ENCODE results near the gene RTN4. TPM values are rescaled to one million over a fixed set of nuclear protein-coding genes. Genes with fewer than 3 reads are reported as not detected.

The RTN4 gene
- total RNA-seq, 4 donors from 2014 or later = 216 to 304 (median 228) TPM

GRCh38 chr2:55061523-55062344, 11.5 kb upstream of the RTN4 start:
- whole genome bisulfite sequencing, 2 donors (ENCODE audit: low coverage in 1 of 2) = 86 to 88% methylated on average over 8 to 9 of the region's 25 CpGs
- no peaks in the 10 kb centered on the region for H3K4me1 ChIP-seq
- TF ChIP-seq POLR2AphosphoS5 (IDR thresholded peaks at IDR 0.05) (no peak), EP300 (IDR thresholded peaks at IDR 0.05) (no peak), POLR2A (IDR thresholded peaks at IDR 0.05) (no peak)
- TF ChIP-seq, protein P1, sequence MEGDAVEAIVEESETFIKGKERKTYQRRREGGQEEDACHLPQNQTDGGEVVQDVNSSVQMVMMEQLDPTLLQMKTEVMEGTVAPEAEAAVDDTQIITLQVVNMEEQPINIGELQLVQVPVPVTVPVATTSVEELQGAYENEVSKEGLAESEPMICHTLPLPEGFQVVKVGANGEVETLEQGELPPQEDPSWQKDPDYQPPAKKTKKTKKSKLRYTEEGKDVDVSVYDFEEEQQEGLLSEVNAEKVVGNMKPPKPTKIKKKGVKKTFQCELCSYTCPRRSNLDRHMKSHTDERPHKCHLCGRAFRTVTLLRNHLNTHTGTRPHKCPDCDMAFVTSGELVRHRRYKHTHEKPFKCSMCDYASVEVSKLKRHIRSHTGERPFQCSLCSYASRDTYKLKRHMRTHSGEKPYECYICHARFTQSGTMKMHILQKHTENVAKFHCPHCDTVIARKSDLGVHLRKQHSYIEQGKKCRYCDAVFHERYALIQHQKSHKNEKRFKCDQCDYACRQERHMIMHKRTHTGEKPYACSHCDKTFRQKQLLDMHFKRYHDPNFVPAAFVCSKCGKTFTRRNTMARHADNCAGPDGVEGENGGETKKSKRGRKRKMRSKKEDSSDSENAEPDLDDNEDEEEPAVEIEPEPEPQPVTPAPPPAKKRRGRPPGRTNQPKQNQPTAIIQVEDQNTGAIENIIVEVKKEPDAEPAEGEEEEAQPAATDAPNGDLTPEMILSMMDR (IDR thresholded peaks at IDR 0.05) = no peak
- H3K27ac ChIP-seq = no peak overlapping the region
- no peak for ATAC-seq
- no peak overlapping the region for H3K4me3 ChIP-seq
- H3K36me3 ChIP-seq = no peaks in the 10 kb centered on the region
- no peaks in the 10 kb centered on the region for H3K27me3 ChIP-seq
- H3K9me3 ChIP-seq = no peaks in the 10 kb centered on the region

GRCh38 chr2:55059793-55060192, 9.5 kb upstream of the RTN4 start:
- 40 to 68% methylated on average over 1 to 3 of the region's 4 CpGs for WGBS, 2 donors (ENCODE audit: low coverage in 1 of 2)
- ATAC-seq = no peak
- H3K9me3 ChIP-seq = no peaks in the 10 kb centered on the region
- no peaks in the 10 kb centered on the region for H3K27me3 ChIP-seq
- no peak for TF ChIP-seq EP300 (IDR thresholded peaks at IDR 0.05)
- TF ChIP-seq, protein P1 (IDR thresholded peaks at IDR 0.05) = no peak
- TF ChIP-seq POLR2AphosphoS5 (IDR thresholded peaks at IDR 0.05) = no peak
- H3K27ac ChIP-seq = no peak overlapping the region
- H3K36me3 ChIP-seq = no peaks in the 10 kb centered on the region
- no peaks in the 10 kb centered on the region for H3K4me1 ChIP-seq
- no peak overlapping the region for H3K4me3 ChIP-seq

GRCh38 chr2:55057474-55057873, 7.2 kb upstream of the RTN4 start:
- no peak for ATAC-seq
- WGBS, 2 donors (ENCODE audit: low coverage in 1 of 2) = 80 to 93% methylated on average over 1 to 3 of the region's 3 CpGs
- TF ChIP-seq POLR2AphosphoS5 (IDR thresholded peaks at IDR 0.05) = no peak
- no peak for TF ChIP-seq POLR2A (IDR thresholded peaks at IDR 0.05)
- TF ChIP-seq, protein P1 (IDR thresholded peaks at IDR 0.05) = no peak
- no peak for TF ChIP-seq EP300 (IDR thresholded peaks at IDR 0.05)

DNA sequence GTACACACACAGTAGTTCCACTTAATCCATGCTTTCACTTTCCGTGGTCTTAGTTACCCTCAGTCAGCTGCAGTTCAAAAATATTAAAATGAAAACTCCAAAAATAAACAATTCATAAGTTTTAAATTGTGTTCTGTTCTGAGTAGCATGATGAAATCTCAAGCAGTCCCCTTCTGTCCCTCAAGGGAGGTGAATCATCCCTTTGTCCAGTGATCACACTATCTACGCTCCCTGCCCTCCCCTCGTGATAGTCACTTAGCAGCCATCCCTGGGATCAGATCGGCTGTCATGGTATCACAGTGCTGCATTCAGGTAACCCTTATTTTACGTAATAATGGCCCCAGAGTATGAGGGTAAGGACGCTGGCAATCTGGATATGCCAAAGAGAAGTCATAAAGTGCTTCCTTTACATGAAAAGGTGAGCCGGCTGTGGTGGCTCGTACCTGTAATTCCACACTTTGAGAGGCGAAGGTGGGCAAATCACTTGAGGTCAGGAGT, 5.8 kb upstream of the RTN4 start:
- H3K4me1 ChIP-seq = peaks cover 0 to 19% (median 6%) of the 10 kb centered on the region in 3 donors
- 82 to 87% methylated on average over 3 to 9 of the region's 9 CpGs for WGBS, 2 donors (ENCODE audit: low coverage in 1 of 2)
- H3K9me3 ChIP-seq = no peaks in the 10 kb centered on the region
- TF ChIP-seq EP300 (IDR thresholded peaks at IDR 0.05) (no peak), POLR2AphosphoS5 (IDR thresholded peaks at IDR 0.05) (no peak)
- TF ChIP-seq, protein P1 (IDR thresholded peaks at IDR 0.05) = no peak
- H3K4me3 ChIP-seq = no peak overlapping the region
- no peak overlapping the region for H3K27ac ChIP-seq
- H3K27me3 ChIP-seq = no peaks in the 10 kb centered on the region
- H3K36me3 ChIP-seq = no peaks in the 10 kb centered on the region
- ATAC-seq = no peak

More at GRCh38 chr2:55057474-55057873, 7.2 kb upstream of the RTN4 start:
- Histone ChIP-seq H3K4me1 (peaks cover 0 to 7% (median 0%) of the 10 kb centered on the region in 3 donors), H3K27me3 (no peaks in the 10 kb centered on the region), H3K9me3 (no peaks in the 10 kb centered on the region), H3K36me3 (no peaks in the 10 kb centered on the region), H3K4me3 (no peak overlapping the region), H3K27ac (no peak overlapping the region)

Measured in gastroesophageal sphincter (tissue), 4 donors.